Osteoblast (primary cell): ENCODE results near the gene SCYL2. TPM values are rescaled to one million over a fixed set of nuclear protein-coding genes. Genes with fewer than 3 reads are reported as not detected.

ENCODE experiments used
- DNase-seq: peaks from one replicate; pipeline ENCODE4 v3.0.0; 2011; ENCODE audit warnings: low spot score, mixed read lengths; ENCODE audit not compliant: insufficient read length; ENCODE audit errors: missing footprints
- H2AFZ ChIP-seq: 2 replicates; pipeline ENCODE4 v1.6.0; 2011; ENCODE audit warnings: mild to moderate bottlenecking, low read length
- H3K27ac ChIP-seq: 2 replicates; pipeline ENCODE4 v1.5.1; 2011; ENCODE audit warnings: mild to moderate bottlenecking, low read depth, low read length, moderate library complexity
- H3K27me3 ChIP-seq: 2 replicates; pipeline ENCODE4 v1.6.0; 2012; ENCODE audit warnings: mild to moderate bottlenecking, control low read depth, inconsistent platforms, low read length, moderate library complexity; ENCODE audit not compliant: insufficient read depth
- H3K36me3 ChIP-seq: 2 replicates; pipeline ENCODE4 v1.5.1; 2011; ENCODE audit warnings: mild to moderate bottlenecking, low read length, control low read depth, moderate library complexity; ENCODE audit not compliant: insufficient read depth
- H3K4me1 ChIP-seq: 2 replicates; pipeline ENCODE4 v1.5.1; 2011; ENCODE audit warnings: mild to moderate bottlenecking, low read length, control low read depth, moderate library complexity; ENCODE audit not compliant: insufficient read depth
- H3K4me2 ChIP-seq: 2 replicates; pipeline ENCODE4 v1.6.0; 2011; ENCODE audit warnings: mild to moderate bottlenecking, low read length; ENCODE audit not compliant: insufficient read depth
- H3K4me3 ChIP-seq: fragments of 200-600 bp; sonication (generic); 3 replicates; pipeline ENCODE4 v1.5.1; 2012; ENCODE audit warnings: mild to moderate bottlenecking, low read length, inconsistent platforms; ENCODE audit not compliant: insufficient read depth
- H3K79me2 ChIP-seq: 2 replicates; pipeline ENCODE4 v1.6.0; 2012; ENCODE audit warnings: mild to moderate bottlenecking, low read length, control low read depth, inconsistent platforms; ENCODE audit not compliant: insufficient read depth
- H3K9me3 ChIP-seq: 2 replicates; pipeline ENCODE4 v1.5.1; 2011; ENCODE audit warnings: low read depth, low read length, control low read depth
- H4K20me1 ChIP-seq: 2 replicates; pipeline ENCODE4 v1.6.0; 2012; ENCODE audit warnings: mild to moderate bottlenecking, low read length, control low read depth; ENCODE audit not compliant: insufficient read depth
- CTCF ChIP-seq: IDR thresholded peaks from 2 replicates; pipeline ENCODE4 v1.5.1; 2011; ENCODE audit warnings: mild to moderate bottlenecking, low read depth, low read length, moderate library complexity; ENCODE audit errors: extremely low read depth
- total RNA-seq: library from RNA; depleted of rRNA; stranded (reverse); fragments of >200 nt; gene quantifications from 2 replicates; pipeline ENCODE4 v1.2.3, GENCODE V29; 2012

SCYL2 gene
- total RNA-seq, 1 donor, result 64.4 TPM

GRCh38 chr12:100359822-100360221 lies 92.8 kb downstream of the SCYL2 start:
- Histone ChIP-seq H2AFZ (no peak overlapping the region), H3K36me3 (no peaks in the 10 kb centered on the region), H3K79me2 (no peaks in the 10 kb centered on the region), H3K27ac (no peak overlapping the region), H3K9me3 (no peaks in the 10 kb centered on the region), H3K27me3 (peaks cover 15% of the 10 kb centered on the region), H3K4me2 (no peak overlapping the region), H3K4me3 (no peak overlapping the region), H4K20me1 (no peaks in the 10 kb centered on the region), H3K4me1 (no peaks in the 10 kb centered on the region)
- no peak for TF ChIP-seq CTCF
- DNase-seq, result no peak

GRCh38 chr12:100360450-100360849 lies 93.5 kb downstream of the SCYL2 start:
- no peak overlapping the region for H2AFZ ChIP-seq
- peaks cover 15% of the 10 kb centered on the region for H3K27me3 ChIP-seq
- no peaks in the 10 kb centered on the region for H3K9me3 ChIP-seq
- no peaks in the 10 kb centered on the region for H4K20me1 ChIP-seq
- no peak for TF ChIP-seq CTCF
- no peak overlapping the region for H3K27ac ChIP-seq
- H3K4me1 ChIP-seq, result no peaks in the 10 kb centered on the region
- DNase-seq, result no peak
- H3K36me3 ChIP-seq, result no peaks in the 10 kb centered on the region
- no peaks in the 10 kb centered on the region for H3K79me2 ChIP-seq
- no peak overlapping the region for H3K4me3 ChIP-seq
- no peak overlapping the region for H3K4me2 ChIP-seq

- H3K27me3 ChIP-seq, result peaks cover 3% of the 10 kb centered on the region
- no peak for TF ChIP-seq CTCF
- H2AFZ ChIP-seq, result no peak overlapping the region
- no peaks in the 10 kb centered on the region for H3K9me3 ChIP-seq
- H3K79me2 ChIP-seq, result no peaks in the 10 kb centered on the region
- no peak overlapping the region for H3K4me2 ChIP-seq
- H3K4me1 ChIP-seq, result no peaks in the 10 kb centered on the region
- H4K20me1 ChIP-seq, result no peaks in the 10 kb centered on the region
- no peaks in the 10 kb centered on the region for H3K36me3 ChIP-seq
- DNase-seq, result no peak
- H3K4me3 ChIP-seq, result no peak overlapping the region
- no peak overlapping the region for H3K27ac ChIP-seq
Measured at GRCh38 chr12:100364324-100364723, 97.3 kb downstream of the SCYL2 start.

GRCh38 chr12:100365411-100365810 lies 98.4 kb downstream of the SCYL2 start:
- H3K79me2 ChIP-seq, result no peaks in the 10 kb centered on the region
- no peak overlapping the region for H2AFZ ChIP-seq
- peaks cover 3% of the 10 kb centered on the region for H3K27me3 ChIP-seq
- no peaks in the 10 kb centered on the region for H3K36me3 ChIP-seq
- no peak for TF ChIP-seq CTCF
- H3K4me1 ChIP-seq, result no peaks in the 10 kb centered on the region
- H3K9me3 ChIP-seq, result no peaks in the 10 kb centered on the region
- DNase-seq, result no peak
- no peaks in the 10 kb centered on the region for H4K20me1 ChIP-seq
- H3K4me2 ChIP-seq, result no peak overlapping the region
- no peak overlapping the region for H3K4me3 ChIP-seq
- no peak overlapping the region for H3K27ac ChIP-seq
